ENCODE results near the gene LLCFC1.

The LLCFC1 gene

DNA sequence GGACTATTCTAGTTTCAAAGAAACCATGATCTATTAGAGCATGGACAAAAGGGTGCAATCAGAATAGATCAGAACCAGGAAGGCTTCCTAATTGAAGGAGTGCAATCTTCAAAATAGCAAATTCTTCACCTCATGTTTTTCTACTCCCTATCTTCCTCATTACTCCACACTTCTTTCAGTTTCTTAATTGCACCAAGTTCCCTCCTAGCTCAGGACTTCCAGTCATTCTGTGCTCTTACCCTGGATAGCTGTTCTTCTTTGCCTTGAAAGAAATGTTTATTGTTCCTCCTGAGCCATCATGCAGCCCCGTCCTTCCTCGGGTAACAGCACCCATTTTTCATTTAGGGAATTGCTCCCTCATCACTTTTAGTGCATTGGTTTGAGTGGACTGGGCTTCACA, 28.8 kb upstream of the LLCFC1 start:
- DNase-seq: no peak

DNA sequence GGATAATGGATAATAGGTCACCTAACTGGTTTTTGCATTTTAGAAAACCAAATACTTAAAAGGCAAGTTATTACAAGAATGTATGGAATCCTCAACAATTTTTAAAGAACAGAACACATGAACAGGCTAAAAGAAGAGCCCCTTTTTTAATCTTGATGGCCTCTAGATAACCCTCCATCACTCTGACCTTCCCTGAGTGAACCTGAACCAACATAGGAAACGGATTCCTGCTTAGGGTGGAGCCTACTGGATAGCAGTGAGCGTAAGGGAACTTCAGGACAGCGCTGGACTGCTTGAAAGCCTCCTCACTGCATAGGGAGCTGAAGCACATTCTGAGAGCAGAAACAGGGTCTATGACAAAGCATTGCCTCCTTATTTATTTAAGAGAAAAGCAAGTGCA, 26.2 kb upstream of the LLCFC1 start:
- DNase-seq: no peak

DNA sequence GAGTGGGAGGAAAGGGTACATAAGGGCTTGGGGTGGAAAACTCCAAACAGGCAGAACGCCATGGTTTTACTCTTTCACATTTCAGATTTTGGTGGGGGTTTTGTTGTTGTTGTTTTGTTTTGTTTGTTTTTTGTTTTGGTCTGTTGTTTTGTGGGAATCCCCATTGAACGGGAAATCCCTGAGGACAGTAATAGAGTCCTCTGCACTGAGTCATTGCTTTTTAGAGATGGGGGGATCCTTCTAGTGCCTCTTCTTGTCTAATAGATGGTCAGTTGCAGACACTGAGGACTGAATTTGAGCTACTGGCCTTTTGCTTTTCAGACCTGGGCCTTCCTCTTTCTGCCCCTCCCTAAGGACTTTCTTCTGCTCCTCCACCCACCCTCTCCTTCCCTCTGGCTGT, 25.7 kb upstream of the LLCFC1 start:
- no peak for DNase-seq

DNA sequence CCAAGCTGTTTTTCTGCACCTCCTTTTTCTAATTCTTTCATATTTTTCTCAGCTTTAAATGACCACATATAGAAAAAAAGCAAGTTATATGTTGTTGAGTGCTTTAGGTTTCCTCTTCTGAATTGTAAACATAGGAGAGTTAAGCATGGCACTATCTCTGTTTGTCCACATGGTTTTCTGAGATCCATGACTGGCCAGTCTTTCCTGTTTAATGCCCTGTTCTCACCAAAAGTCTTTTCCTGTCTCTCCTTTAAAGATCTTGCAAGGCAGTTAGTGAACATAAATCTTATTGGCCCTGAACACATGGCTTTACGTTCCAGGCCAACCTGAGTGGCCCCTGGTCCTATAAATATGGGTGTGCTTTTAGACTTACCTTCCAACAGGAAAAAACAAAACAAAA, 25.2 kb upstream of the LLCFC1 start:
- no peak for DNase-seq

DNA sequence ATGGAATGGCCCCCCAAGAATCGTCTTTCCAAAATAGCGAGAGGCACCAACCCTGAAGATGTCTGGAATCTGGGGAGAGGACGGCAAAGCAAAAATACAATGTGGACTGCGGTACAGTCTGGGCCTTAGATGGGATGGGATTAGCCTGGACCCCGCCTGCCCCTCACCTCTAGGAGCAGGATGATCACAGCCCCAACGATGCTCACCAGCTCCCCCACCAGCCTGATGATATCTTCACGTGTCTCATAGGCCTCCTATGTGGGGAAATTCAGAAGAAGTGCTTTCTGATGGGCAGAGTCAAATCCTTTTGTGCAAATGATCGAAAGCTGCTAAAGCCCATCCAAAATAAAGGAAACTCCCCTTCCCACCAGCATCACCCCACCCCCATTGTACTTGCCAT, 24.0 kb upstream of the LLCFC1 start:
- no peak for DNase-seq

DNA sequence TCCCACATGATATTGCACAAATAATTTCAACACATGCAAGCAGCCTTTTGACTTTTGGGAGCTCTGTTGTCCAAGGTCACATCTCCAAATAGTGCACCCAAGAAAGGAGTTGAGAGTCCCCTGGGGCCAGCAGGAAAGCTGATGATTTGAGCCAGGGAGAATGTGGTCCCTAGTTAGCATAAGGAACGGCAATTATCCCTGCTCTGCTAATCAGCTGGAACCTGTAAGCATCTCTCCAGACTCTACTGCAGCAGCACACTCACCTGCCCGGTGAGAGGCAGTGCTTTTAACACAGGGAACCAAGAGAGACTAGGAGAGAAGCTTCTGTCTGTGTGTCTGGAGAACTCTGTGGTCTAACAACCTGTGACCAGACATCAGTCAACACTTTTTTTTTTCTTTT, 22.8 kb upstream of the LLCFC1 start:
- DNase-seq: no peak

DNA sequence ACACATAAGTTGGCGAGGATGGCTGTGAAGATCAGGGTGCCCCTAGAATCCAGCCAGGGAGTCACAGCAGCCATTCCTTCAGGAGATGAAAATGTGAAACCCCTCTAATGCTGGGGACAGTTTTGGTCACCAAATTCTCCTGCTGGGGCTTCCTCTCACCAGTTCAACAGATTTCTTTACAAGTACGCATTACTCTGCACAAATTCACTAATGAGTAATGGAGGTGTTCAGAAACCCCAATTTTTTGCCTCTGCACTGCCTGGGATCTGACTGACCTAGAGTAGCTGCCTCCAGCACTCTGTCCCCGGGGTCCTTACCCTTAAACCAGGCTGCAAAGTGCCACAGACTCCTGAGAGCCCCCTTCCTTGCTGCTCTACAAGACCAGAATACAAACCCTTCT, 21.8 kb upstream of the LLCFC1 start:
- DNase-seq: no peak

DNA sequence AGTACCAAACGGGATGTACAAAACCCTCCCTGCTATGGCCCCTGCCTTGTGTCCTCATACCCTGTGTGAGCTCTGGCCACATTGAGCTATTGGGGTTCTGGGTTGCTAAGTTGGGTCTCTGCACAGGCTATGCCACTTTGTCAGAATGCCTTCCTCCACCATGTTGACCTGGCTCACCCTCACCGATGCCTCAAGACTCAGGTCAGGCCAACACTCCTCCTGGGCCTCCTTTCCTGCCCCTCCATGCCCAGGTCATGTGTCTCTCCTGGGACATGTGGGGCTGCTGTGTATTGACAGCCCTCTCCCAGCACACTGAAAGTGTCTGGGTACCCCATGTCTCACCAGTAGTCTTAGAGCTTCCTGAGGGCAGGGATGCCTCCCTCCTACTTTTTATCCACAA, 20.4 kb upstream of the LLCFC1 start:
- no peak for DNase-seq

DNA sequence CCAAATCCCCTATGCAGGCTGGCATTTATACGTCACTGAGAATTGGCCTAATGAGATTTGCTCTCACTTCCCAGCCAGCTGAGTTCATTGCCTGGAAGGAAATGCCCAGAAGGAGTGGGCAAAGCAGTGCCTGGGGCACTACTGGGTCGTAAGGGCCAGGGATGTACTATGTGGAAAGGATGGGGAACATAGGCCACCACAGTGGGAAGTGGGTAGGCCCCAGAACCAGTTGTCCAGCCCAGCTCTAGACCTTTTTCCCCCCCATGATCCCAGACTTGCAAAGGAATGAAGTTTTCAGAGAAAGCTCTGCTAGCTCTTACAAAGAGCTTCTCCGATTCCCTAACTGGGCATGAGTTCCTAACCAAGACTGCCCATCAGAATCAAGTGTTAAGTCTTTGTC, 19.6 kb upstream of the LLCFC1 start:
- DNase-seq: no peak

DNA sequence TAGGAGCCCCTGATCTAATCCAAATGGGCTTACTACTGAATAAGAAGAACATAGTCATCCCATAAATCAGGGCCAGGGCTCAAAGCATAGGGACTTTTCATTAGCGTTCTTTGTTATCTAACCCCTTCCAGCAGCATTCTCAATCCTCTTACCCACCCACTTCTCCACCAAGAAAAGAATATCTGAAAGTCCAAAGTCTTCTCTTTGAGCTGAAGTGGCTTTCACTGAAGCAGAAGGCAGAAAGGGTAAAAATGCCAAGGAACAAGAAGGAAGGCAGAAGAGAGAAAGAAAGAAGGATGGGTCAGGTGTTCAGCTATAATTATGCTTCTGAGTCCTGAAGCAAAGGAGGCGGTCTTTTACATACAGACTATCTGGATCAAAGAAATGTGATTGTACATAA, 15.9 kb upstream of the LLCFC1 start:
- no peak for DNase-seq

DNA sequence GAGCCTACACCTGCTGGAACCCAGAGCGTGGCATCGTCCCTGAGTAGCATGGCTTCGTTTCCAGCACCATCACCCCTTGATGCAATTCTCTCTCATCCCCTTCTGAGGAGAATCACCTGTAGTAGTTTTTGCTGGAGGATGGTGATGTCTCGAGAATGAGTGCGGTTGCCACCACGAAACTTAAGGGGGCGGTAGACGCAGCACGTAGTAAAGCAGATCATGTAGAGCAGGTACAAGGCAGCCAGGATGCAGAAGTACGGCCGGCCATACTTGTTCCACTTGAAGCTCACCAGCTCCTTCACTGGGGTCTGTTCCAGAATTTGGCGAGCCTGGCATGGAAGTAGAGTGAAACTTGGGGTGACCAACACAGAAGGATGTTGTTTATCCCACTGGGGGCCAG, 13.9 kb upstream of the LLCFC1 start:
- no peak for DNase-seq

DNA sequence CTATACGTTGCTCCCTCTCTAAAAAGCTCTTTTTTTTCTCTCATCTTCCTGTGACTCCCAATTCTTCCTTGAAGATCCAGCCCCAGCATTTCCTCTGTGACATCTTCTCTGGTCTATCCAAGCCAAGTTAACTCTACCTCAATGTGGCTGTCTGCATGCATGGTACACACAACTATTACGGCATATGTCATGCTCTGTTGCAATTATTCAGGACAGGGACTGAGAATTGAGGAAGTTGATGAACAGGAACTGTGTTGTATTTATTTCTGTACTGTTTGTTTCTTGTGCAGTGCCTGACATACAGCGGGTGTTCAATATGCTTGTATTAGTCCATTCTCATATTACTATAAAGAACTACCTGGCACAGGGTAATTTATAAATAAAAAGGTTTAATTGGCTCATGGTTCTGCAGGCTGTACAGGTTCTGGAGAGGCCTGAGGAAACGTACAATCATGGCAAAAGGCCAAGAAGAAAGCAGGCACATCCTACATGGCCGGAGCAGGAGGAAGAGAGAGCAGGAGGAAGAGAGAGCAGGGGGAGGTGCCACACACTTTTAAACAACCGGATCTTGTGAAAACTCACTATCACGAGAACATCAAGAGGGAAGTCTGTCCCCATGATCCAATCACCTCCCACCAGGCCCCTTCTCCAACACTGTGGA, 12.1 kb upstream of the LLCFC1 start:
- DNase-seq: no peak

DNA sequence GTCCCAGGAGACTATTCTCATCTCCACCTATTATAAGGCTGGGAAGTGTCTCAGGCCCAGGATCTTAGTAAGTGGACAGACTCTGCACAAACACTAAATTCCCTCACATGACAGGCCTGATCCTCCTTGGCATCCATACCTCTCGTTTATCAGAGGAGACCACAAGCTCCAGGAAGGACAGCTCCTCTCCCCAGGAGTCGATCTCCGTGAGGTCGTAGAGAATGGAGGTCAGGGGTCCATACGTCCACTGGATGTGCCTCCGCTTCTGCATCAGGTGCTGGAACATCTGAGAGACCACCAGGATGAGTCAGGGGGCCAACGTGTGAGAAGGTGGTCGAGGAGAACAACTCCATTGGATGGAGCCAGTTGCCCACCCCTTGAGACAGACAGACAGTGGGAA, 11.3 kb upstream of the LLCFC1 start:
- no peak for DNase-seq

DNA sequence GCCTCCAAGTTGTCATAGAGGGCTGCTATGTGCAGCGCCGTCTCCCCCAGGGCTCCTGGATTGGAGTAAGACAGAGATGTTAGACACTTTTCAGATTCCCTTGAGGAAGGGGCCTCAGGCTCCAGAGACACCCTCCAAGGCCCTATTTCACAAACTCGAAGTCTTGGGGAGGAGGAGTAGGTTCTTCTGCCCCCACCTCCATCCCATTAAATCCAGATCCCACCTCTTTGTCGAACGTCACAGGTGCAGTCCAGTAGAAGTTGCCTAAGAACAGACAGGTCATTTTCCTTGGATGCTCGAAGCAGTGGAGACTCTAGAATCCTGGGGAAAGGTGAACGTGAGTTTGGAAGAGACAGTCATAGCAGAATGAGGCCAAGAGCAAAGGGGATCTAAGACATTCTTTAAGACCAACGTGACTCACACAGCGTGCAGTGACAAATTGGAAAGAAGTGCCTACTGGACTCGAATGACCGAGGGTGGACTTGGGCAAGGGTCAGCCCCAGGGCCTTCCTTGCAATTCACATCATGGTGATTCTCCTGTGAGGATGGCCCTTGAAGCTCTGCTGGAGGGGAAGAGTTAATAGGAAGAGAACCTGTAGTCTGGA, 9.1 kb upstream of the LLCFC1 start:
- no peak for DNase-seq

DNA sequence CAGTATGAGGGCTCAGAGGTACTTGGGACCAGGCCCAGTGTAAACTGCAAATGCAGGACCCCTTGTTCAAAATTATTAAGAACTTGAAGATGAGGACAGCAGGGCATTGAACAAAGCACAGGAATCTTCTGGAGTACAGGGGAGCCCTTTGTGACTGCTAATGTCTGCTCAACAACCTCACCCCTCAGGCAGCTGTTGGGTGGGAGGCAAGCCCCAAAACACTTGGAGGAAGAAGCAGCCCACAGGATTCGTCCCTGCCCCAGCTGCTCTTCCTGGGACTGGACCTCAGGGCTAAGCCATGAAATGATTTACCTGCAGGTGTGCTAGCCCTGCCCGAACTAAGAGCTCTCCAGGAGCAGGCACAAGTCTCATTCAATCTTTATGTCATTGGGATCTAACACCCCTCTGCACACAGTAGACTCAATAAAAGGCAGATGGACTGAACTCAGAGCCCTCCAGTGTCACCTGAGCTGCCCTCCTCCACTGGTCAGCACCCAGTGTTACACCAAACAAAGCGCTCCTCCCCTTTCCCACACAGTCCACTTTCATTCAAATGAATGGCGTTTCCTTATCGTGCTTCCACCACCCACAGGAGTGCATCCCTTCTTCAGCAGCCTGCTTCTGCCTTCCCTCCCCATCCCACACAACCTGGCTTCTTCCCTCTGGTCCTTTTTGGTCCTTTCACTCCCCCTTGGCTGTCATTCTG, 6.7 kb upstream of the LLCFC1 start:
- DNase-seq: no peak

DNA sequence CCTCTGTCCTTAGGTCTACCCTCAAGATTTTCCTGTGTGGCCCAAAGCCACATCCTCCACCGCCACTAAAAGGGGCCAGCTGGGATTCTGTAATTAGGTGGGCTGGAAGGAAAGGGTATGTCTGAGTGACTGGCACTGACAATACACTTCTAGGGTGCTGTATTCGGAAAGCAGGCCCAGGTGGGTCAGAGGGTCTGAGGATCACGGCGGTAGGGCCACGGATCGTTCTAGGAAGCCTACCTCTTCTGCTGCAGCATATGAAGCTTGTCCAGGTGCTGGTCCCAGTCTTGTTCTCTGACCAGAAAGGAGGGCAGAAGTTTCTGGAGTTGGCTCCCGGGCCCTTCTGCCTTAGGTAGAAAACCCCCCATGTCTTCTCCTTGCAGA, 6.2 kb upstream of the LLCFC1 start:
- DNase-seq: no peak

DNA sequence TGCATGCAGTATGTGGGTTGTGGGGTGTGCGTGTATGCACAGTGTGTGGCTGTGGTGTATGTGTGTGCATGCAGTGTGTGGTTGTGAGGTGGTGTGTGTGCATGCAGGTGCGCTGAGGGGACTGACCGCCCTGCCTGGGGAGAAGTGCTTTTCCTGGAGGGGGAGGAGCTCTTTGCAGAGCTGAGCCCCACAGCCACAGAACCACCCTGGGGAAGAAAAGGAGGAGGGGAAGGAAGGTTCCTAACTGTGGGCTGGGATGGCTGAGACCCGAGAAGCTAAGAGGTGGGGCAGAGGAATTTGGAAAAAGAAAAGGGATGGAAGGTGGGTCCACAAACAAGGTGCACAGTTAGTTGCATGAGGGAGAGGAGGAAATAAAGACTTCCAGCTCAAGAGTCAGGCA, 5.7 kb upstream of the LLCFC1 start, which contains the start of gene TRPV5:
TRPV5 (minus strand) TSS at position 123 of the 400 bp plus-strand sequence. CDS start 287 bp downstream, outside the sequence.
- DNase-seq: no peak

DNA sequence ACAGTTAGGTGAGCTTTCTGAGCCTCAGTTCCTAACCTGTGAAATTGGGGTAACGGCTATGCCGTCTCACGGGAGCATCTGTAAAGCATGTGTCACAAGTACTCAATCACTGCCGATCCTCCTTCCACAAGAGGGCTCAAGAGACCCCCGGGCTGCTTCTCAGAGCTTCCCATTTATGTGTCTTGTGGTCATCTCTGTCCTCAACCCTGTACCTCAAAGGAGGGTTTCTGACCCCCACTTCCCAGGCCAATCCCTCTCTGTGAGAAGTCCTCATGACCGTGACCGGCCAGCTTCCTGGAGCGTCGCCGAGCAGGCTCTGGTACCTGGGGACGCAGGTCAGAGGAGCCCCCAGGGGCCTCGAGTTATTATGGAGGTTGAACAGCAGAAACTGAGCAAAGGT, 5.2 kb upstream of the LLCFC1 start:
- DNase-seq: no peak

DNA sequence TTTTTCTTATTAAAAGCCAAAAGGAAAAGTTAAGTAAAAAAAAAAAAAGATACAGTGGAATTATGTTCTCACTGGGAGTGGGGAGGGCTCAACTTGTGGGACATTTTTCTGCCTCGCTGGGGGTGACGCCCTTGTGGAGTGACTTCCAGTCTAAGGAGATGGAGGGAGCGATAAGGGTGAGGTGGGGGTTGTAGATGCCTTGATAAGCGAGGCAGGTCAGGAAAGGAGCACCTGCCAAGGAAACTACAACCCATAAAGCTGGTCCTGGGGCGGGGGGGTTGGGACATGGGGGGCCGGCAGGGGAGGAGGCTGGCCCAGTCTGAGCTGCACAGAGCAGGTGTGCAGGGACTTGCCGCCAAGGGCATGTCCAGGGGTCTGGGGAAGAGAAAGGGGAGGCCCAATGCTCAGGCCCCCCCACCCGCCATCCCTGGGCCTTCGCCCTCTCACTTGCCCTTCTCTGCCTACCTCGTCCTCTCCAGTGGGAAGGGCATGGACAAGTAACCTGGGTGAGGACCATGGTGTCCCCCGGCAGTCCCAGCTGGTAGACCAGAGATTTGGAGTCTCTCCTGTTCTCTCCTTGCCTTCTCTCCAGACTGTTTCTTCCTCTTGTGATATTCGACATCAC, 3.2 kb upstream of the LLCFC1 start:
- no peak for DNase-seq

DNA sequence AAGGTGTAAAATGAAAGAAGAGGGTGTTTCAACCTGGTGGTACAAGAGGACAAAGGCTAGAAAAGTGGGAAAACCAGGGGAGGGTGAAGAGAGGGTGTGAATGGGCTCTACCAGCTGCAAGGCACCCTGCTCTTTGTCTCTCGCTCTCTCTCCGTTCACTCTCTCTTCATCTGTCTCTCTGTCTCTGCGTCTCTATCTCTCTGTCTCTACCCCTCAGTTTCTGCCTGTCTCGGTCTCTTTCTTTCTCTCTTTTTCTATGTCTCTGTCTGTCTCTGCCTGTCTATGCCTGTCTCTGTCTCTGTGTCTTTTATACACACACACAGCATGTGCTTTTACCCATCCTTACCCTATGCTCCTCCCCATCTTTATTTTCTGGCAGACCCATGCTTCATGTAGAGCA, 673 bp upstream of the LLCFC1 start:
- no peak for DNase-seq

DNA sequence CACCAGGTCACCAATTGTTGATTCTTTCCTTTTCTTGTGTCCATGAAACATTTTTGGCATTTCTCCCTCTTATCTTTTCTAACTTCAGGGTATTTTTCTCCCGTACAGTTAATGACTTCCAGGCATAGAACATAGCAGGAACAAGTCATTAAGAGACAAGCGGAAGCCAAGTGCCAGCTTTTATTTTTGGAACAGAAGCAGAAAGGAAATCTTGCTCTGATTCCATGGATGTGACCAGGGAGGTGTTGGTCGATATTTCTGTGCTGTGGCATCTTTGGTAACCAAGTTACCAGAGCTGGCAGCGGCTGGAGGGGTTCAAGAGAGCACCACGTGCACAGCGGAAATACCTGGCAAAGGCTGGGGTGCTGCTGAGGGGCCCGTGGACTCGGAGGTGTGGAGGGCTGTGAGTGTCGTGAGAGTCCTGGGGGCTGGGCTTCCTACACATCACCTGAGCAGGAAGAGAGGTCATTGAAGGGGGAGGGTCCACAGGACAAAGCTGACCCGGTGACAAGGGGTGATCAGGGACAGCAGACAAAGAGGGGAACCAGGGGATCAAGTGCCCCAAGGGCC, 1.8 kb downstream of the LLCFC1 start:
- DNase-seq: no peak

DNA sequence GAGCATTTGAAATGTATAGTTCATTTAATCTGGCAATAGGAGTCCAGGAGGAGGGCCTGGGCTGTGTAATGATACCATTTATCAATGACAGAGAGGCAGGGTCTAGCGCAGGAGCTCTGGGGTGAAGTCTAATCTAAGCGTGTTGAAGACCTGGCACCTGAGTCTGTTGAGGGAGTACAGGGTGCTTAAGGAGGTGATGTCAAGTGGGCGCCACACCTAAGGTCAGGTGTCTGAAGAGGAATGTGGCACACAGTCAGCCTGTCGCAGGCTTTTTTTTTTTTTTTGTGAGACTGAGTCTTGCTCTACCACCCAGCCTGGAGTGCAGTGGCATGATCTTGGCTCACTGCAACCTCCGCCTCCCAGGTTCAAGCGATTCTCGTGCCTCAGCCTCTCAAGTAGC, 2.3 kb downstream of the LLCFC1 start:
- DNase-seq: no peak

DNA sequence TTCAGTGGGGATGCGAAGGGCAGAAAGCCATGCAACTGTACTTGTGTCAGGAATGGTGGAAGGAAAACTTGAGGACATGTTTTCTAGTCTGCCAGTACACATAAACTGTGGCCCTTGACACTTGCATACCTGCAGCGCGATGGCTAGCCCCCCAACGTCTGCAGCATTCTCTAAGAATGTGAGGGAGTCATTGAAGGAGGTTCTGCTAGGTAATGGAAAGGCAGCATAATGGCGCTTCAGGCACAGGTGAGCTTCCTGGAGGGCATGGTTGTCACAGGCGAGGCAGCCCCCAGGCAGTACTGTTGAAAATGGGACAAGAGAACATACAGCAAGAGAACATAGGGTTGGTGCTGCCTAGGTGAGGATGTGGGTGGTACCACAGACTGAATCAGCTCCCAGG, 3.5 kb downstream of the LLCFC1 start:
- no peak for DNase-seq
